Stimulated activated CD4-positive, alpha-beta T cell treated with anti-CD3 and anti-CD28 coated beads, Interleukin-4, amount 100 ng/mL, for 1 hour (primary cell): ENCODE data around the gene ACSBG1.
"Not testable (repeated sequence)": the region's sequence is repeated elsewhere in the genome, so short reads cannot be mapped to it uniquely, and the experiment has no call there.

ENCODE experiments used
- DNase-seq: peaks from one replicate; pipeline ENCODE4 v3.0.0-alpha.2; 2020

Gene ACSBG1

DNA sequence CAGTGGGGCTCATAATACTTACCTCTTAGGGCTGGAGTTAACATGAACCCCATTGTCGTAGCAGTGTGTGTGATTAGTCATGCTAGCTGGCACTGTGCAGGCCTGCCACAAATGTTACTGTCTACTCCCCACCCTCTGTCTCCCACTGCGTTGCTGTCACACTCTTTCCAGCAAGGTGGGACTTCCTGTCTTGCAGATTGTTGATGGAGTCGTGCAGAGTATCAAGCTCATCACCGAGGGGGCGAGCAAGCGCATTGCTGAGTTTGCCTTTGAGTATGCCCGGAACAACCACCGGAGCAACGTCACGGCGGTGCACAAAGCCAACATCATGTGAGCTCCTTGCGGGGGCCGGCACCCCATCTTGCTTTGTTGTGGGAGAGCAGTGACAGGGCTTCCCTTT lies 72.3 kb downstream of the ACSBG1 start:
- DNase-seq: peak; percentile 12

DNA sequence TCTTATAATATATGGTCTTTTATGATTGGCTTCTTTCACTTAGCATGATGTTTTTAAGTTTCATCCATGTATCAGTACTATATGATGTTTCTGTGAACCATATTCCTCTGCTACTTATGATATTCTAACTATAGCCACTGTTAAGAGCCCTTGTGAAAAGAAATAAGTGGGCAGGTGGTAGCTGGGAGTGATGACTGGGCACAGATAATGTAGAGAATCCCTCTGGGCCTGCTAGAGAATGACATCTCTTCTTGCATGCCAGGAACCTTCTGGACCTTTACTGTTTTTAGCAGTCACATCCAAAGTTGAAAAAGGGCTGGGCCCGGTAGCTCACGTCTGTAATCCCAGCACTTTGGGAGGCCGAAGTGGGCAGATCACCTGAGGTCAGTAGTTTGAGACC lies 75.0 kb downstream of the ACSBG1 start:
- no peak for DNase-seq

DNA sequence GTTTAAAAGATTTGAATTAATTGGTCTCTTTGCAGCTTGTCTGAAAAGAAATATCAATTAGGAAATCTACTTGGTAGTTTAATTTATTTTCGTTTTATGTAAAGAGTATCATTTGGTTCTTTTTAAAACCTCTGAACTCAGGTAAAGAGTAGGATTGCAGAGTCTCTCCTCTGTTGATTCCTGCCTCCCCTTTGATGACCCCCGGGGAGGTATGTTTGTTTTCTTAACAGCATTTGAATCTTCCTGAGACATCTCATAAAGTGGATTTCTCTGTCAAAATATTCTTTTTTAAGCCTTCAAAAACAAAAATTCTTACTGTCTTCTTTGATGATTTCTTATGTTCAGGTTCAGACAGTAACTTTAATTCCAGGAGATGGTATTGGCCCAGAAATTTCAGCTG lies 77.2 kb downstream of the ACSBG1 start:
- DNase-seq: no peak

DNA sequence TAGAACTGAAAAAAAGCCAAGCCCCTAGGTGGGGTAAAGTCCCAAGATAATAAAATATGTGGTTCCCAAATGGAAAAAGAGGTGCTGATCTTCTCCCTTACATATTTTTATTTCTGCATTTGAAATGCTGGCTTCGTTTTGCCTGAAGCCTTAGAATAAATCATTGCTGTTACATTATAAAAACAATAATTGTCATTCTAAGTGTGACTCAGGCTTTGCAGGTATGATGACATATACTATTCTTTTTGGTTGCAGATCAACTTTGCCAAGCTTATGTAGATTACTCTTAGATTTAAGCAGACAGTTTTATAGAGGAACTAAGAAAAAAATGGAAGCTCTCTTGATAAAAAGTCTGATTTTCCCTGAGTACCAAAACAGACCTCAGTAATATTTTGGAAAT lies 77.7 kb downstream of the ACSBG1 start:
- no peak for DNase-seq

DNA sequence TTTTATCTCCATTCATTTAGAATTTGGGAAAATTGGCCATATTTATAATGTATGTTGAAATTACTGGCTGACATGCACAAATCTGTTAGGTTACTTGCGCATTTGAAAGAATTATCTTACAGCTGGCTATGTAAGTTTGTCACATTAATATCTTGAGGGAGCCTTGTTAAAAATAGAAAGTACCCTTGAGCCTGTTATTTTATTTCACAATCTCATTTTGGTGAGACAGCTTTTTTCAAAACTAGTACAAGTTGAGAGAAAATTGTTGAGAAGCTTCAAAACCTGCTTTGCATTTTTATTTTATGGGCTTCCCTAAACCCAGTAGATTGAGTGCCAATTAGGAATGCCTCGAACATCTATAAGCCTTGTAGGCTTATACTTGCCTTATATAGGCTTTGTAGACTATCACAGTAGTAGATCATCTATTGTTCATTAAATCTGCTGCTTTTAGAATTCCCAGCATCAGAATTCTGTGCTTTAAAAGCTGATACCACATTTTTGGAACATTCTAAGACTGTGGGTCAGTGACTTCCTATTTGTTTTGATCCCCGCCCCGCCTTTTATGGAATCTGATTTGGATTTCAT lies 78.9 kb downstream of the ACSBG1 start:
- DNase-seq: no peak

DNA sequence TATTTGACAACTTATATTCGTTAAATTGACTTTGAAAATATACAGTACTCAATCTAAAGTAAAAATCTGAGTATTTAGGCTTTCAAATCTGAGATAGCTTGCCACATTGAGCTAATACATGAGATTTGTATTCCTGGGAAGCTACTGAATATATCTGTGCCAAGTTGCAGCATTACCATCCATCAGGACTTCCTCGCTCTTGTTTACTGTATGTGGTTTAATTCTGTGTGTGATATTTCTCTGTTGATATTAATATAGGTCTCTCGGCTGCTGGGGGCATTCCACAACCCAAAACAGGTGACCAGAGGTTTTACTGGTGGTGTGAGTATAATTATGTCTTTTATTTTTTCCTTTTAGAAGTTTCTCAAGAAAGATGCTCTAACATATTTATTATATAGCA lies 79.4 kb downstream of the ACSBG1 start:
- DNase-seq: no peak

DNA sequence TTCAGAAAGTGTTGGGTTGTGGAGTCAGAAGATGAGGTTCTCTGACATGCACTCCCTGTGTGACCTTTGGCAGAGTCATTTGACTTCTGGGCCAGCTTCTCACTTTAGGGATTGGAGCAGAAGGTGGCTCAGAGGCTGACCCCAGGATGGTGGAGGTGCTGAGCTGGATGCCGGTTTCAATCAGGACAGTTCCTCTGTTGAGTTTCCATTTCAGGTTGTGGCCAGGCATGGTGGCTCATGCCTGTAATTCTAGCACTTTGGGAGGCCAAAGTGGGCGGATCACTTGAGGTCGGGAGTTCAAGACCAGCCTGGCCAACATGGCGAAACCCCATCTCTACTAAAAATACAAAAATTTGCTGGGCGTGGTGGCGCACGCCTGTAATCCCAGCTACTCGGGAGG lies 83.3 kb downstream of the ACSBG1 start:
- DNase-seq: not testable (repeated sequence)

DNA sequence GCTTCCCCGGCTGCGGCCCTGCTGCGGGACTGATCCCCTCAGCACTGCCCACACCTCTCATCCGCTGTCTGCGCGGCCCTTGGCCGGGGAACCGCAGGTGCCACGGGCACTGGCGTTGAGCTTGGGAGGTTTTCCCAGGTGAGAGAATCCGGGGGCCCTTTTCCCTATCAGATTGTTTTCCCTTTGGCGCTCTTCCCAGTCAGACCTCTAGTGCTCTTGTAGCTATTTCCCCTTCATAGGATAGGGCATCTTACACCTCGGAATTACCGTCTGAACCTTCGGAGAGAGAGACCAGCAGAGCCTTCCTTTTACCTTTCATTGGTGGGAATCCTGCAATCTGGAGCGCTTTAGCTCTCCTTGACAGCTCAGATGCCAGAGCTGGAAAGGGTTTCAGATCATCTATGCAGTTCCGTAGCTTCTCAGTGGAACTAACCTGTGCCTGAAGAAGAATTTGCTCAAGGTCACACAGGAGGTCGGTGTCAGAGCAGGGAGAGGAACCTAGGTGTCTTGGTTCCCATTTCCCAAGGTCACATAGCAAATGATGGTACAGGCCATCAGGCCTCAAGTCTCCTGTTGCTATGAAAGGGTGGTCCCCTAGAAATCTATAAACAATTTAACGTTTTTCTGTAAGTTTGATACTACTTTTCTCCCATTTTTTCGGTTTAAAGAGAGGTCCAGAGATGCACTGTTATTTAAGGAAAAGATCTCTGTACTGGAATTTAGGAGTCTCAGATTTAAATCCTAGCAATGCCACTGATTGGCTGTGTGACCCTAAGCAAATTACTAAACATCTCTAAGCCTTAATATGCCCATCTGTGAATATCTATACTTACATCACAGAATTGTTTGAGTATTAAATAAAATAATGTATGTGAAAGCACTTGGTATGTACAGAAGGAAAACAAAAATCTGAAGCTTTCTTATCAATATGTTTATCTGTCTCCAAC lies 84.3 kb downstream of the ACSBG1 start:
- no peak for DNase-seq

DNA sequence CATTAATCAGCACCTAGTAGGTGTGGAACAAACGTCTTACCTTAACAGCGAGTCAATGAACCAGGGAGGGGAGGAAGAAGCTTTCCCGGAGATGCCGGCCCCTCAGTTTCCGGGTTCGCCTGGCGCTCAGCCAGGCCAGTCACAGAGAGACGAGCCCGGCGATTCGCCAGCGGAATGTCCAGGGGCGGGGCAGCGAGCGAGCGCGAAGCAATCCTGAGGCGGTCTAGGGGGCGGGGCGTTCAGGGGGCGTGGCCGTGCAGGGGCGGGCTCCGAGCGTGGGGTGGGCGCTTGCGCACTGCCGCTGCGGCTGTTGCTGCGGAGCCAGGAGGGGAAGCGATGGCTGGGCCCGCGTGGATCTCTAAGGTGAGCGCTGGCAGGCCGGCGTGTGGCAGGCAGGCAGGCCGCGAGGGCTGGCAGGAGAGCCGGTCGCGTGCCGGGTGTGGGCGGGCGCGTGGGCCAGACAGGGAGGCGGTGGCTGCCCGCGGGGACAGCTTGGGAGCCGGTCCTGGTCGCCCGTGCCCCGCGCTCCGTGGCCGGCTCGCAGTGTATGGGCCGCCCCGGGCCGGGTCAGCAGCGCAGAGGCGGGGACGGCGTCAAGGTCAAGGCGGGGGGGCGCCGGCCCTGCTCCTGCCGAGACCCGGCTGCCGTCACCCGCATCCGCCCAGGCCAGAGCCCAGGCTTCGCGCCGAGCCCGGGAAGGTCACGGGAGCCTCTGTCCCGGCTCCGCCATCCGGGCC lies 85.1 kb downstream of the ACSBG1 start, which contains the start of gene IDH3A:
Gene IDH3A, plus strand, starts transcription at position 295 of the 737 bp plus-strand sequence. Its CDS starts 42 bp downstream, at position 337.
- DNase-seq: peak; percentile 100

DNA sequence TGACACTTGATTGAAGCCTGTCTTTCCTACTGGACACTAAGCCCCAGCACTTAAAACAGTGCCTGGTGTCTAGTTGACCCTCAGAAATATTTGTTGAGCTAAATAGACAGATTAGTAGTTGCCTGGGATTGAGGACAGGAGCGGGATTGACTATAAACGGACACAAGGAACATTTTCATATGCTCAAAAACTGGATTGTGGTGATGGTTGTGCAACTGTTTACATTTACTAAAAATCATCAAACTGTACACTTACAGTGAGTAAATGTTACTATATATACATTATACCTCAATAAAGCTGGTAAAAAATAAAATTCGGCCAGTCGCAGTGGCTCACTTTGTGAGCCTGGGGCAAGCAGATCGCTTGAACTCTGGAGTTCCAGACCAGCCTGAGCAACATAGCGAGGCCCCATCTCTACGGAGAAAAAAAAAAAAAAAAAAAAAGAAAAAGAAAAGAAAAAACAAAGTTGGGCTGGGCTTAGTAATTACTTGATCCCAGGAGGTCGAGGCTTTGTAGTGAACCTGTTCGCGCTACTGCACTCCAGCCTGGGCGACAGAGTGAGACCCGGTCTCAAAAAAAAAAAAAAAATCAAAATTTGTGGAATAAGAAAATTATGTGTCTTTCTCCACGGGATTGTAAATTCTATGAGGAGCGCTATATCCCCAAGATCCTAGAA lies 85.8 kb downstream of the ACSBG1 start:
- DNase-seq: no peak

DNA sequence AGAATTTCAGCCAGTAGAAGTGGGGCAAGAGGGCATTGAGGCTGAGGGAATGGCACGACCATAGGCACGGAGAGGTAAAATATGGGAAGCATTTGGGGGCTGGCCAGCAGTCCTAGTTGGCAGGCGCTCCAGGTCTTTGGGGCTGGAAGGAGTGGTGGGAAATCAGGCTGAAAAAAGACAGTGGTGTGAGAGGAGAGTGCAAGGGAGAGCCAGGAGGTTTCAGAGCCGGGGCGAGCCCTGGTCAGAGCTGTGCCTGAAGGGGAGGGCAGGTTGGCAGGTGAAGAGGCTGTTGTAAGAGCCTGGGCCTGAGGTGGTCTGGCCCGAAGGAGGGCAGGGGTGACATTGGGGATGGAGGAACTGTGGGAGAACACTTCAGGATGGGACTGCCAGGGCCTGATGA lies 86.8 kb downstream of the ACSBG1 start:
- no peak for DNase-seq

DNA sequence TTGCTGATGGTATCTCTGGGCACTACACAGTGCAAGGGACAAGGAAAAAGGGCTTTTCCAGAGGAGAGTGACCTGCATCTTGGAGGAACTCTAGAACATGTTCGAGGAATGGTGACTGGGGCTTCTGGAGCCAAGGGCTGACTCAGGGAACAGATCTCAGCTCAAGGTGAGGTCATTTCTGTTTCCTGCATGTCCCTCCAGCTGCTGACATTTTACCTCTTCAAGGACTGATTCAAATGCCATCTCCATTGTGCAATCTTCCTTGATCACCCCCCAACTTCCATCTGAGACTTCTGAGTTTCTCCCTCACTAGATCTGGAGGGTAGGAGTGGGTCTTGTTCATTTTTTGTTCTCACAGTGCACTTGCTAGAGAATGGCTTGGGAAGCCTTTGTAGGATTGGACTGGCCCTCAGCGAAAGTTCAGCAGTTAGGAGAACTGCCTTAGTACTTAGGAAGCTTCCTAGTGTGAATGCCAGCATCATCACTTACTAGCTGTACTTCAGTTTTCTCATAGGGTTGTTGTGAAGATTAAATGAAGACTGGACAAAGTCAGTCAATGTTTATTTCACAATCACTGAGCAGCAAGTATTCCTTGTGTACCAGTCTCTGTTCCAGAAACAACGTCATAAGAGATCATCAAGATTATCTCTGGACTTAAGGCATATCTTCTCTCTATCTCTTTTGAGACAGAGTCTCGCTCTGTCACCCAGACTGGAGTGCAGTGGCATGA lies 87.8 kb downstream of the ACSBG1 start:
- no peak for DNase-seq

DNA sequence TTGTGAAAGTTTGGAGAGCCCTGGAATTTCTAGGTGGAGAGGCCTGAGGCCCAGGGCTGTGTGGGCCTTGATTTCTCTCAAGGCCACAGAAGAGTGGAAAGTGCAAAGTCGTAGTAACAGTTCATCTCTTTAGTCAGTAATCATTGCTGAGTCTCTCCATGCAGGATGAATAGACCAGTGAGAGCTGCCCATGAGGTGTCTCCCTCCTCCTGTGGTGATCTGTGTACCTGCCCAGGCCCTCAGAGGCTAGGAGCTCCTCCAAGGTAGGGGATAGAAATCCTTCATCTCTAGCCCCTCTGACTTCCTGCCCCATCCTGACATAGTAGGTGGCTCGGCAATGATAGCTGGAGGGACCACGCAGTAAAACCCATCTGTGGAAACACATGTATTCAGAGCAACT lies 92.0 kb downstream of the ACSBG1 start:
- DNase-seq: no peak

DNA sequence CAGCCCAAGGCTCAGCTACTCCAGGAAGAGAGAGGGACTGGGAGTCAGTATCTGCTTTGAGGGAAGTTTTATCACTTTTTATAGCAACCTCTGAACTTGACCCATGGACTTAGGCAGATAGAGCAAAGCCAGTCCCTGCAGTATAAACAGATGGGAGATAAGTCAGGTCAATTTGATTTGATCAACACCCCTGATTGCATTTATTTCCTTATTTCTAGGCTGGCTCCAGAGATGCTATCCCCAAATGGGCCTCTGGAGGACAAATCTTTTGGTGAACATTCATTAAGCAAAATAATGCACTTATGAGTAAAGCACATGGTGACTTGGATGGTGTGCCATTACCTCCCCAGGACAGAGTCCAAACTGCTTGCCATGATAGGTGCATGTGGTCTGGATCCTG lies 94.1 kb downstream of the ACSBG1 start:
- no peak for DNase-seq

DNA sequence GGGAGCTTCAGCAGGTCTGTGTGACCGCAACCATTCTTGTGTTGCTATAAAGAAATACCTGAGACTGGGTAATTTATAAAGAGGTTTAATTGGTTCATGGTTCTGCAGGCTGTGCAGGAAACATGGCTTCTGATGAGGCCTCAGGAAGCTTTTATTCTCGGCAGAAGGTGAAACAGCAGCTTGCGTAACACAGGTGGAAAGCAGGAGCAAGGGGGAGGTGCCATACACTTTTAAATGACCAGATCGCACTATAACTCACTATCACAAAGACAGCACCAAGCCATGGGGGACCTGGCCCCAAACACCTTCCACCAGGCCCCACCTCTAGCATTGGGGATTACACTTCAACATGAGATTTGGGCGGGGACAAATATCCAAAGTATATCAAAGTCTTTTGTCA lies 94.8 kb downstream of the ACSBG1 start:
- DNase-seq: no peak

DNA sequence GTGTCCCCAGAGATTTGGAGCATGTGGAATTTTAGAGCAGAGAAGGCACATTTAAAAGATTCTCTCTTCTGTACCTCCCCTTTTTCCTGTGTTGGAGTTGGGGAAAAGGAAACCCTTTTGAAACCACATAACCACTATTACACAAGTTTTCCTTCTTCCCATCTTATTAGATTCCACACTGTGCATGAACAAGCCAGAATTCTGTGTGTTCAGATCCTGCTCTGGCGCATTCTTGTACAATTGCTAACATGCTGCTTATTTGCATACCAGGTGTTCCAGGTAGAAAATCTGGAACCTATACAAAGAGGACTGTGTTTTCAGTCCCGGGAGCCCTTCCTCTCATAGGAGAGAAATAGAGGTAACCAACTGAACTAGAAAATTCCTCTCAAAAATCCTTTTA lies 100.6 kb downstream of the ACSBG1 start:
- DNase-seq: no peak

DNA sequence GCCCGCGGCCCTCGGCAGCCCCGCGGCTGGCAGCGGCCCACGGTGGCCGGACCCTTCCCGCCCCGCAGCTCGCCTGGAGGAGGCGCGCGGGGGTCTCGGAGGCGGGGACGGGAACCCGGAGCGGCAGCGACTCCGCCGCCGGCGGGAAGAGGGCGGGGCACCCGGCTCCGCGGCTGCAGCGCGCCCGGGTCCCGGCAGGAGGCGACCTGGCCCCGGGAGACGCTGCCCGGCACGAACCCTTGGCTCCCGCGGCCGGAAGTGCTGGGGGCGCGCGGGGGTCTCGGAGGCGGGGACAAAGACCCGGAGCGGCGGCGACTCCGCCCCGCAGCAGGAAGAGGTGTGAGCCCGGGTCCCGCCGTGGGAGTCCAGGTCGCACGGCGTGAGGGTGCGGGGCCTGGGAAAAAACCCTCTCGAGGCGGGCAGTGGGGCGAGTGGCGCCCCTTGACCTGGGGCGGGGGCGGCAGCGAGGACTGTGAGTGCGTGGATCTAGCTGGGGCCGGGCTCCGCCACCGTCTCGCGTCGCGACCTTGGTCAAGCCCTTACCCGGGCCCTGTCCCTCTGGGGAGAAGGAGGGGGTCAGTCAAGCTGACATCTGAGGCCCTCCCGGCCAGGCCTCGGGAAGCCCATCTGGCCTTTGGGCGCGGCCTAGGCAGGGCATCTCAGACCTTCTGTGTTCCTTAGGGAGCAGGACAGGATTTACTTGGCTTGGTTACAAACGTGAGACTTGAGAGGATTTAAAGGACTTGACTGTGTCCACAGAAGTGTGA lies 102.9 kb downstream of the ACSBG1 start, which contains the start of gene CIB2:
Gene CIB2, minus strand, starts transcription at position 151 of the 767 bp plus-strand sequence. CDS start 230 bp downstream, outside the sequence.
- peak; percentile 76 for DNase-seq

DNA sequence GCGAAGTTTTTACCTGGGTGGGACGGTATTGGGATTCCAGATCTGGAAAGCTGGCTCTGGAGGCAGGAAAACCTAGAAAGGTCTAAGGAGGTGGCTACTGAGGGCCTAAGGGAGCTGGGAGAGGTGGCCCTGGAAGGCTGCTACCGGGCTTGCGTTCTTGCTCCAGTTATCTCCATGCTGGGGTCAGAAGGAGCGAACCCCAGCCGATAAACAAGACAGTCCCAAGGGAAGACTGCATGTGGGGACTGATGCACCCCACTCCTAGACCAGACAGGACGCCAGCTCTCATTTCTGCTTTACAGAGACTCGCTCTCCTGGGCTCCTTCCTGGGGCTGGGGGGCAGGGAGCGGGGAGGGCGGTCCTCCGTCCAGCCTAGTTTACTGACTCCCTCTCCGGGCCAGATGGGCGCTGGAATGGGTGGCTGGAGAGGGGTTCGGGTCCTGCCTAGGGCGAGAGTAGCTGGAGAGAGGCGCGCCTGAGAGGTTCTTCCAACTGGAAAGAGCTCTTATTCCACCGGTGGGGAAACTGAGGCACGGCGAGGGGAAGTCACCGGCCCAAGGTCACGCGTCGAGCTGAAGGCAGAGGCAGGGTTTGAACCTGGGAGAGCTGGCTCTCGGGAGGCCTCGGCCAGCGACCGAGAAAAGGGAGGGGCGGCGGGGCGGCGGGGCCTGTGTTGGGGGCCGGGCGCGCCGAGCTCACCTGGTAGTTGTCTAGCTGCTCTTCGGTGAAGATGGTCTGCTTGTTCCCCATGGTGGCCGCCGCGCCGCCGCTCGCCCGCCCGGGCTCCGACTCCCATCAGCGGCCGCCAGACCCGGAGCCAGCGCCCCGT lies 103.7 kb downstream of the ACSBG1 start:
- DNase-seq: peak; percentile 52

DNA sequence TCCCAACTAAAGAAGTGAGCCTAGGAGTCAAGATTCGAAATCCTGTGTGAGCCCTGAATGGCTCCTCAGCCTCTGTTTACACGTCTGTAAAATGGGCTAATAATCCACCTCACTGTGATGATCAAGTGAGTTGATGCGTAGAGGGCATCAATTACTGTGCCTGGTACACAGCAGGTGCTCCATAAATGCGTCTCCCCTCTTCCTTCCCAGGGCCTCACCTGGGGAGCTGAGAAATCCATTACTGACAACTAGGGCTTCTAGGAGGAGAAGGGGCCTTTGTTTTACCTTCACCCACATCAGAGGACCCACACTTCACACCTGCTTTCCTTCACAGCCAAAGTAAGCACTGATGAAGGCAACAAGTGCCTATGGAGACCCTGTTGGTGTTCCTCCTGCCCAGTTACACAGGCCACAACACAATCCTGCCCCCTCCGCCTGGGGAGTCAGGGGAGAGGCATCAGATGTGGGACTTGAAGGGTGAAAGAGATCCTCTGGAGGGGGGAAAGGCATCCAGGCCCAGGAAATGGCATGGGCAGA lies 104.5 kb downstream of the ACSBG1 start:
- DNase-seq: no peak

DNA sequence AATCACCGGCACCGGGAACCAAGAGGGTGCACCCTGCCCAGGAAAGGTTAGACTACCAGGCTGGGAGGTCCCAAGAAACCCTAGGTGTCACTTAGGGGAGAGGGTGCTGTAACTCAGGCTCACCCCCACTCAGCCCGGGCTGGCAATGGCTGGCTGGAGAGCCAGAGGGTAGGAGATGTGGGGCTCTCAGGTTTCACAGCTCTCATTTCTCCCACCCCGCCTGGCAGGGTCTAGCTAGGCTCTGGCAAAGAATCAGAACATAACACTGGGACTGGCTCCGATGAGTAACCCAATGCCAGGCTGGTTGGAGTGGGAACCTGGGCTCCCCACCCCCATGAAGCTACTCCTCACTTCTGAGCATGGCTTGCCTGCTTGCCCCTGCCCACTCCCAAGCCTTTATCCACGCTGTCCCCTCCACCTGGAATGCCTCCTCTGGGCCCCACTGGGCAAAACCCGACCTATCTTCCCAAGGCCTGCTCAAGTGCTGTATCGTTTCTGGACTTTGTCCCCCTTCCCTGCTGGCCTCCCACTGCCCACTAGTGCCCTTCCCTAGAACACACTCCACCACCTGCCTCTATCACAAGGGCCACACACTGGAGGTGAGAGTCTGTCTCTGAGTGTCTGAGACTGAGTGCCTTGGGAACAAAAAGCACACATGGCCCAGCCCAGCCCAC lies 105.2 kb downstream of the ACSBG1 start:
- no peak for DNase-seq
